HG03439 (cell line): Measurements from ENCODE around the gene RNF223.
"Not testable (repeated sequence)": the region's sequence is repeated elsewhere in the genome, so short reads cannot be mapped to it uniquely, and the experiment has no call there.

Source experiments
- ATAC-seq: cut with Tn5 transposase; IDR thresholded peaks from one replicate; pipeline ENCODE4 v1.9.1; 2021; ENCODE audit warnings: mild to moderate bottlenecking, moderate library complexity; ENCODE audit not compliant: unreplicated experiment

The RNF223 gene

GRCh38 chr1:1074631-1075147, 583 bp upstream of the RNF223 start:
- no peak for ATAC-seq

GRCh38 chr1:1072849-1073742, 1.0 kb downstream of the RNF223 start:
- no peak for ATAC-seq

GRCh38 chr1:1072299-1072848, 1.7 kb downstream of the RNF223 start:
- no peak for ATAC-seq

GRCh38 chr1:1071486-1072298, 2.4 kb downstream of the RNF223 start:
- no peak for ATAC-seq

GRCh38 chr1:1069711-1070676, 4.1 kb downstream of the RNF223 start:
- peak; percentile 6 for ATAC-seq

- ATAC-seq: peak; percentile 42
These were observed 4.9 kb downstream of the RNF223 start for GRCh38 chr1:1069056-1069710.

DNA sequence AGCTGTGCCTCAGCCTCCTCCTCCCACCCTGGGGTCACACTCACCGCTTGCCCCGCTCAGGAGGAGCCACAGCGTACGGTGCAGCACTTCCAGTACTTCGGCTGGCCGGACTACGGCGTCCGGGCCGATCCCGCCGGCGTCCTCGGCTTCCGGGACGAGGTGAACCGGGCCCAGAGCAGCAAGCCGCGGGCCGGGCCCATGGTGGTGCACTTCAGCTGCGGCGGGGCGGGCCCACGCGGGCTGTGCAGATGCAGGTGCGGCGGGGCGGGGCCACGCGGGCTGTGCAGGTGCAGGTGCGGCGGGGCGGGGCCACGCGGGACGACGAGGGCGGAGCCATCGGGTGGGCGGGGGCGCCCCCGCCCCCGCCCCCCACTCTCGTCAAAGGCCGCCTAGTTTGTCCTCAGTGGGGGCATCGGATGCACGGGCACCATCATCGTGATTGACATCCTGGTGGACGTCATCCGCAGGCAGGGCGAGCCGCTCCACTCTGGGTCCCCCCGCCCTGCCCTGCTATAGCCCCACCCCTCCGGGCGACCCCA, 5.5 kb downstream of the RNF223 start:
- no peak for ATAC-seq

- no peak for ATAC-seq
These were observed 6.1 kb downstream of the RNF223 start for GRCh38 chr1:1067860-1068516.

GRCh38 chr1:1067284-1067859, 6.7 kb downstream of the RNF223 start:
- ATAC-seq: no peak

DNA sequence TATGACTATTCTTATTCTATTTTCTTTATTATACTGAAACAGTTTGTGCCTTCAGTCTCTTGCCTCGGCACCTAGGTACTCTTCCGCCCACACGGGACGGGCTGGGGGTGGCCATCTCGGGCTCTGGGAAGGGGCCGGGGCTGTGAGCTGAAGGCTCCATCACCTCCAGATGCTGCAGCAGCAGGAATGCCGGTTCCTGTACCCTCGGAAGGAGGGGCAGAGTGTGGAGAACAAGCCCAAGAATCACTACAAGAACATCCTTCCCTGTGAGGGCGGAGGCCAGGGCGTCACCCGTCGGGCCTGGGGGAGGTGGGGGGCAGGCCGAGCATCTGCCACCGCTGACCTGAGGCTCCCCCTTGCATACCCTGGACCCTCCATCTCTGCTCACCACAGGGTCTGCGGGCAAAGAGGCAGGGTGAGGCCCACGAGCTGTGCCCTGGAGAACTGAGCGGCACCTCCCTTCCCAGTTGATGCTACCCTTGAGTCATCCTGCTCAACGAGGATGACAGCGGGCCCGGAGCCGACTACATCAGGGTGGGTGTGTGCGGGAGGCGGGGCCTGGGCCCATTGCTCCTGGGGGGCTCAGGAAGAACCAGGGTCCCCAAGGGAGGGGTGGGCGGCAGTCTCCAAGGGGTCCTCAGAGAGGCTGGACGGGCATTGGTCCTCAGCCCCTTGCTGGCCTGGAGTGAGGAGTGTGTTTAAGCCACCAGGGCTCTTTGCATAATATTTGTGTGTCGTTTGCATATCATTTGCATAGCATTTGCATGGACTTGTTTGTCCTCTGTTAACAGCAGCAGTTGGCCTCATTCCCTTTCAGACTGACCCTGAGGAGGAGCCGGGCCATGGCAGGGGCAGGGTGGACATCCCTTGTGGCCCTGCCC, 7.5 kb downstream of the RNF223 start:
- no peak for ATAC-seq

- ATAC-seq: not testable (repeated sequence)
These were observed 8.2 kb downstream of the RNF223 start for GRCh38 chr1:1065940-1066304.

GRCh38 chr1:1065265-1065939, 8.7 kb downstream of the RNF223 start:
- no peak for ATAC-seq

GRCh38 chr1:1063945-1064831, 9.9 kb downstream of the RNF223 start:
- ATAC-seq: peak; percentile 42

- ATAC-seq: no peak
These were observed 10.7 kb downstream of the RNF223 start for GRCh38 chr1:1063261-1063944.

DNA sequence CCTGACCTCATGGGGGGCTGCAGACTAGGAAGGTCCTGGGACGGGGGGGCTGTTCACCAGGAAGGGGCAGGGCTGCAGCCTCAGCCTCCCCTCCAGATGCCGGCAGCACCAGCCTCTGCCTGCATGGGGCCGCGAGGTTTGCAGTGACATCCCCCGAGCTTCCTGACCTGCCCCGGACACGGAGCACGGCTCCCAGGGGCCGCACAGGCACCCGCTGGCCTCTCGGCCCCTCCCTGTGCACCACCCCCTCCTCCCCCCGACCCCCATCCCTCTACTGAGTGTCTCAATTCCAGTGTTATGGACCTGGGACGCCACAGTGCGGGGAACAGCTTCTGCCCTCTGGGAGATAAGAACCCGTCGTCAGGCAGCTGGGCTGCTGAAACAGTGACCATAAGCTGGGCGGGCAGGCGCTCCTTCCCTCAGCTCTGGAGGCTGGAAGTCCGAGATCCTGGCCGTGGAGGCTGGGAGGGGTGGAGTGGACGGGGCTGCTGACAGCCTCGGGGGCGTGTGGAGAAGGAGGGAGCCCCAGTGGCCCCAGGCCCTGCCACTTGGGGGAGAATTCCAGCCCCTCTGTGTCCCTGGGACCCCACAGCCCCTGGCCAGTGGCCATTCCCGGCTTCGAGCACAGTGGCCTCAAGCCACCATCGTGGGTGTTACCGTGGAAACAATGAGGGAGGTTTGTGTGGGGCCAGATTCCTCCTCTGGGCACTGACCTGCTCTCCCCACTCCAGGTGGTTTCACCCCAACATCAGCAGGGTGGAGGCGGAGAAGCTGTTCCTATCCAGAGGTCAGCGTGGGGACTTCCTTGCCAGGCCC, 11.6 kb downstream of the RNF223 start:
- ATAC-seq: no peak
